ENCODE results near the gene SOX11. TPM values are rescaled to one million over a fixed set of nuclear protein-coding genes. Genes with fewer than 3 reads are reported as not detected.
A peak's percentile ranks its signal among the peaks of the same experiment; 100 is the strongest.

SOX11 gene
- polyA plus RNA-seq, 5 donors = 35.3 to 46.3 (median 39.7) TPM

- DNase-seq = no peak
These were observed 1.4 kb upstream of the SOX11 start for GRCh38 chr2:5690718-5691220.

GRCh38 chr2:5691221-5691984, 781 bp upstream of the SOX11 start:
- DNase-seq = peak; percentile 85 to 88

GRCh38 chr2:5692561-5693286, 540 bp downstream of the SOX11 start:
- peak; percentile 51 to 63 for DNase-seq

- no peak for DNase-seq
These were observed 1.4 kb downstream of the SOX11 start for GRCh38 chr2:5693287-5694201.

GRCh38 chr2:5694306-5694705, 2.1 kb downstream of the SOX11 start:
- DNase-seq = no peak

- peak; percentile 64 to 66 for DNase-seq
These were observed 3.6 kb downstream of the SOX11 start for GRCh38 chr2:5695654-5696403.

GRCh38 chr2:5696404-5696944, 4.3 kb downstream of the SOX11 start:
- DNase-seq = peak in 1 of 2 donors; percentile 61

GRCh38 chr2:5696945-5697521, 4.8 kb downstream of the SOX11 start:
- DNase-seq = peak; percentile 73 to 80

- no peak for DNase-seq
These were observed 5.4 kb downstream of the SOX11 start for GRCh38 chr2:5697562-5697961.

- DNase-seq = no peak
These were observed 6.0 kb downstream of the SOX11 start for GRCh38 chr2:5698134-5698533.

- no peak for DNase-seq
These were observed 7.8 kb downstream of the SOX11 start for GRCh38 chr2:5699963-5700362.

- no peak for DNase-seq
These were observed 8.4 kb downstream of the SOX11 start for GRCh38 chr2:5700551-5700950.

GRCh38 chr2:5701266-5701665, 9.1 kb downstream of the SOX11 start:
- no peak for DNase-seq

- no peak for DNase-seq
These were observed 11.0 kb downstream of the SOX11 start for GRCh38 chr2:5703166-5703565.

- DNase-seq = no peak
These were observed 13.3 kb downstream of the SOX11 start for GRCh38 chr2:5705490-5705889.

GRCh38 chr2:5706717-5707455, 14.7 kb downstream of the SOX11 start:
- no peak for DNase-seq

GRCh38 chr2:5710615-5711014, 18.4 kb downstream of the SOX11 start:
- DNase-seq = no peak

GRCh38 chr2:5713101-5713500, 20.9 kb downstream of the SOX11 start:
- DNase-seq = no peak

GRCh38 chr2:5719629-5720334, 27.6 kb downstream of the SOX11 start:
- no peak for DNase-seq
